HG03175 (cell line): Measurements from ENCODE around the gene ZFAND6.
"Not testable (repeated sequence)": the region's sequence is repeated elsewhere in the genome, so short reads cannot be mapped to it uniquely, and the experiment has no call there.

ENCODE experiments used
- ATAC-seq: cut with Tn5 transposase; IDR thresholded peaks from one replicate; pipeline ENCODE4 v1.9.1; 2021; ENCODE audit warnings: mild to moderate bottlenecking, moderate library complexity; ENCODE audit not compliant: unreplicated experiment

ZFAND6 gene

DNA sequence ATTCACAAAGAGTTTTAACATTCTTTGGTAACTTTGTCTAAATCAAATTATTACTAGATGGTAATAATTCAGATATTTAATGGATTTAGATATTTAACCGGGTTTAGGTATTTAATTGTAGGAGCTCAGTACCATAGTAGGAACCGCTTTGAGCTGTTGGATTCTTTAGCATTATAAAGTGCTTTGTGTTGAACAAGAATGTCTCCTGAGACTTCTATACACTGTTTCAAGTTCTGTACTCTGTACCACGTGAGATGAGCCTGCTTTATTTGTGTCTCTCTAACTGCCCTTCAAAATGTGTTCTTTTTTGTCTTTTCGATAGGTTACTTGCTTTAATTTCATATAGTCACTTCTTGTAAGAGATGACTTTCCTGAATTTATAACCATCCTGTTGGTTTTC lies 36.0 kb downstream of the ZFAND6 start:
- no peak for ATAC-seq

DNA sequence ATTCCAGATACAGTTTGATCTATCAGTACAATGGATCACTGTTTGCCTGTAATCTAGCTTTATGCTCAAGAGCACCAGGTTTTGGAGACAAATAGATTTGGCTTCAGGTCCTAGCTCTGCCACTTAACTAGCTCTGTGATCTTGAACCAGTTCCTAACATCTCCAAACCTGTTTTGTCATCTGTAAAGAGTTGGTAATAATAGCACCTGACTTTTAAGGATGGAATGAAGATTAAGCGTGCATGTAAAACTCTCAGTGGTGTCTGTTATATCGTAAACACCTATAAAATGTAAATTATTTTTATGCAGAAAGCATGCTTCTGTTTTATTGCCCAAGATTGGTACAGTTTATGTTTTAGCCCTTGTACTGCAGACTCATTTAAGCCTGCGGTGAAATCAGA lies 36.5 kb downstream of the ZFAND6 start:
- no peak for ATAC-seq

DNA sequence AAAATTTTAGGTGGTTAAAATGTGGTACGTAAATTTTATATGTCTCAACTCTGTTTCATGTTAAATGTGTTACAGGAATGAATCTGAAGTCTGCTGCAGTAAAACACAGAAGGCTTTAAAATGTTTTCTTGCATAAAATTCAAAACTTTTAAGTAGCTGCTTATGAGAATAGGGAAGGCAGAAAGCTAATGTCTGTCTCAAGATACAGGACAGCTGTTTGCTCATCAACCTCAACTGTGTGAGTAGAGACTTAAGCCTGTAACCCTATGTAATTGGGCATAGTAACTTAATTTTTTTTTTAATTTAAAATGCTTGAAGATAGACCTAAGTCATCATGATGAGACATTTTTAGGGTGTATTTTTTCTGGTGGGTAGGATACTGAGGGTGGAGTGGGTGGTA lies 38.9 kb downstream of the ZFAND6 start:
- ATAC-seq, result no peak

DNA sequence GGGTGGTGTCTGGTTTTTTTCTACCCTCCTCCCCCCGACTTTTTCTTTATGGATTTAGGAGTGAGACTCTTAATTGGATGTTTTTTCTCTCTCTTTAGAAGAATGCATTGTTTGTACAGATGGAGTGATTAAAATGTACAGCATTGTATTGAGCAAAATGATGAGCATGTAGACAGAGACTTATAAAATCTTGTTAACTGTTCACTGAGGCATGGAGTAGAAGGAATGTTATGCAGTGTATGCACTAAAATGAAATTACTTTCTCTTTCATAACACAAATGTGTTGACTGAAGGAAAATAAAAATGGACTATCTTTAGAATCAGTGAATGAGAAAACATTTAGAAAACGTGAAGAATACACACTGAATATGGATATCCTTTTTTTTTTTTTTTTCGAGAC lies 39.8 kb downstream of the ZFAND6 start:
- peak; percentile 46 for ATAC-seq

DNA sequence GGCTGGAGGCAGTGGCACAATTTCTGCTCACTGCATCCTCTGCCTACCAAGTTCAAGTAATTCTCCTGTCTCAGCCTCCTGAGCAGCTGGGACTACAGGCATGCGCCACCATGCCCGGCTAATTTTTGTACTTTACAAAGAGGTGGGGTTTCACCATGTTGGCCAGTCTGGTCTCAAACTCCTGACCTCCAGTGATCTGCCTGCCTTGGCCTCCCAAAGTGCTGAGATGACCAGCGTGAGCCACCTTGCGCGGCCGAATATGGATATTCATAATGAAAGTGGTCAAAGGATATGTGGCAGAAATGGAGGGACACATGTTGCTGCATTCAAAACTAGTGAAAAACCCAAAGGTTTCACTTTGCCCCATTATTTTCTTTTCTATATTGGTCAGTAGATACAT lies 40.2 kb downstream of the ZFAND6 start:
- peak; percentile 89 for ATAC-seq

DNA sequence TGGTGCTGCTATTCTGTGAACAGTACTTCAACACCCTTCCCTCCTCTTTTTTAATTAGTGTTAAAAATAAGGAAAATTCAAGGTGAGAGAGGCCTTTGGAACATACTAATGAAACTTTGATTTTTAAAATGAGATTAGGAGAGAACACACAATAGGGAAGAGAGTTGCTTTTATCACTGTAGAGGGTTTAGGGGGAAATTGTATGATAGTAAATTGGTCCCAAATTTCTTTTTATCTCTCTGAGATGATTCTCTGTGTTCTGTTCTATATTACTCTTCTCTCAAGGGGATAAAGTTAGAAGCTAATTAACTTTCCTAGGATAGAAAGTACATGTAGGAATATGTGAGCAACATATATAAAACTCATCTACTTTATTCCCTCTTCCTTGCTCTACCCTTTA lies 40.8 kb downstream of the ZFAND6 start:
- ATAC-seq, result no peak

DNA sequence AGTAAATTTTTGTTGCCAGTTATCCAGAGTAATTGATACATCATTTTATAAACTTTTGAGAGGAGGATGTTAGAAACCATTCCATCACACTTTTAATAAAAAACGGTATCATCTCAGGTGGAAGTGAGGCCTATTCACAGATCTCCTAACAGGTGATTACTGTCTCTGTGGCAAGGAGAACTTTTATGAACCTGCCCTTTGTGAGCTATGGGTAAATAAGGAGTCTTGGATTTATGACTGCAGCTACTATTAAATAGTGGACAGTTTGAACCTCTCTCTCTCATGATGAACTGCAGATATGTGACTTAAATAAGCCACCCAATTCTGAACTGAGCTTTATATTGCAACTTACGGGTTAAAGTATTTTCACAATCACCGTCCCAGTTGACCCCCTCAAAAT lies 45.7 kb downstream of the ZFAND6 start:
- ATAC-seq, result no peak

DNA sequence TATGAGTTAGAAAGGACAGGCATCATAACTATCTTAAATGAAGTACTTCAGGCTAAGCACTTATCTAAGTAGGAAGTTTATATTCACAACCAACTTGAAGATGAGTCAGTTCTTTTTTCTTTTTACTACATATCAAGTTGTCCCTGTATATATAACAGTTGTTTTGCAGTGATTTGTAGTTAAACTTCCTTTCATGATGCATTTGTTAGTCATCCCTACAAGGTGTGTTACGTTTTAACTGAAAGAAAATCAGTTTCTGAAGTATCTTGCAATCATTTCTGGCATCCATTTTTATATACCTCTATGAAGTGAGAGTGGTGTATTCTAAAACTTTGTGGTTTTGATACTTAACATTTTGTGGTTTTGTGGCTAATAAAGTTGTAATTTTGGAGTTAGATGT lies 46.1 kb downstream of the ZFAND6 start:
- no peak for ATAC-seq

DNA sequence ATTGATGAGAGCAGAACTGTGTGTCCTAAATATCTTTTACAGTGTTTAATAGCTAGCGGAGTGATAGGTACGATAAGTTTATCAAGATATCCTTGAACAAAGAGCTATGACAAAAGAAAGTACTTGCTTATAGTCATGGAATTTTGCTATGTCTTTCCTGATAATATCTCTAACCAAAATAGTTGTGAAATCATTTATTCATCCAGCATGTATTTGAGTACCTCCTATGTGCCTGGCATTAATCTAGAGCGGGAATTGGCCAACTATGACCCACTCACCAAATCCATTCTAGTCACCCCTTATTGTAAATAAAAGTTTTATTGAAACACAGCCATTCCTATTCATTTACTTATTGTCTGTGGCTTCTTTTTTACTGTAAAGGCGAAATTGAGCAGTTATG lies 46.6 kb downstream of the ZFAND6 start:
- ATAC-seq, result no peak

DNA sequence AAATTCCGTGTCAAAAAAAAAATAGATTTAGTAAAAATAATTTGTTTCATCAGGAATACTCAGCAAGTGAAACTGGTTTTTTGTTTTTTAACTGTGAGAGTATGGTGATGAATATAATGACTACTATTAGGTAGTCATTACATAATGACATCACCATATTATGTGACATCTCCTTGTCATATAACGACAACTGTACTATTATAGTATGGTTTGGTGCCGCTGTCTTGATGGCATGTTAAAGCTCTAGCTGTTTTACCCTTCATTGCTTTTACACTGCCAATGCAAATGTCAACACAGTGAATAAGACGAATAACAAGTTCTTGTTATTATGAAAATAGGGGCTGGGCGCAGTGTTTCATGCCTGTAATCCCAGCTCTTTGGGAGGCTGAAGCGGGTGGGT lies 47.7 kb downstream of the ZFAND6 start:
- no peak for ATAC-seq

DNA sequence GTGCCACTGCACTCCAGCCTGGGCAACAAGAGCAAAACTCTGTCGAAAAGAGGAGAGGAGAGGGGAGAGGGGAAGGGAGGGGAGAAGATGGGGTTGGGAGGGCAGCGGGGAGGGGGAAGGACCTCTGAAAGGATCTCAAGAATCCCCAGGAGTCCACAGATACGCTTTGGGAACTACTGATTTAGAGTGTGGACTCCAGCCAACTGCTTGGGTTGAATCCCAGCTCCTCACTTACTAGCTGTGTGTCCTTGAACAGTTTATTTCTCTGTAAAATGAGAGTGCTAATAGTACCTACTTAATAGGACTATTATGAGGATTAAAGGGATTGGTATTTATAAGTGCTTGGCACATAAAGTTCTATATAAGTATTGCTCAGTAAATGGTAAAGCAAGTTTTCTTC lies 48.3 kb downstream of the ZFAND6 start:
- no peak for ATAC-seq

DNA sequence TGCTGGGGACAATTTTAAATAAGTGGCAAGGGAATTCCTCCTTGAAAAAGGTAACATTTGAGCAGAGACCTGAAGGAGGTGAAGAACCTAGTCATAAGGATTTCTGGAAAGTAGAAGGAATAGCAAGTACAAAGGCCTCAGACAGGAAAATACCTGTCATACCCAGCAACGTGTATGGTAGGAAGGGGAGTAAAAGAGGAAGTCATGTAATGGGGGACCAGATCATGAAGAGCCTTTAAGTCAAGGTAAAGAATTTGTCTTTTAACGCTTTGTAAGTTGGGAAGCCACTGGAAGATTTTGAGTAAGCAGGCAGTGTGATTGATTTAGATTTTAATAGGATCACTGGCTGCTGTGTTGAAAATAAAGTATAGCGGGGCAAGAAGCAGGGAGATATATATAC lies 49.9 kb downstream of the ZFAND6 start:
- no peak for ATAC-seq

DNA sequence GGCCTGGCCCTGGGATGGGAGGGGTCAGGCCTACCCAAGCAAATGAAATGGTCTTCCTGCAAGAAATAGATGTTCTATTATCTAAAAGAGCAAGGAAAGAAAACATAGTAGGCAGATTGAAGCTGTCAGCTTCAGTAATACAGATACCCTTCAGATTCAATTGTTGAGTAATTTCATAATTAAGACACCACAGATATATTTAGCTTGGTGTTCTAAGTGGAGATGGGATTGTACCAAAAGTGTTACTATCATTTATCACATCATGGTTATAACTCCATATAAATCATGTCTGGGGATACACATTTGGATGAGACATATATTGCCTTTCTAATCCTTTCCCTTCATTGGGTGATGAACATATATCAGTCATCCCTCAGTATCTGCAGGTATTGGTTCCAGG lies 51.4 kb downstream of the ZFAND6 start:
- no peak for ATAC-seq

DNA sequence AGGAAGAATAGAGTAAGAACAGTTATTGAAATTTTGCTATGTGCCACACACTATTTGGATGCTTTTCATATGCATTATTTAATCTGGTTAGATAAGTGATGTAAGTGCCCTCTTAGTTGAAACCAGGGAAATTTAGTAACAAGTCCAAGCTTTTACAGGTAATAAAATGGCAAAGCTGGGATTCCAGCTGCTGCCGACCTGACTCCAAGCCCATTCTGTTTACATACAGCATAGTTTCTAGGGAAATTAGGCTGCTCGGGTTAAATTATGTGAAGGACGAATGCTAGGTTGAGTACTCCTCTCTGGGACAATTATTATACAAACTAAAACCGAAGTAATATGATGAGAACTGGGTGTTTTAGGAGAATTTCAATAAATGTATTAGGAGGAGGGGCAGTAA lies 54.6 kb downstream of the ZFAND6 start:
- no peak for ATAC-seq

DNA sequence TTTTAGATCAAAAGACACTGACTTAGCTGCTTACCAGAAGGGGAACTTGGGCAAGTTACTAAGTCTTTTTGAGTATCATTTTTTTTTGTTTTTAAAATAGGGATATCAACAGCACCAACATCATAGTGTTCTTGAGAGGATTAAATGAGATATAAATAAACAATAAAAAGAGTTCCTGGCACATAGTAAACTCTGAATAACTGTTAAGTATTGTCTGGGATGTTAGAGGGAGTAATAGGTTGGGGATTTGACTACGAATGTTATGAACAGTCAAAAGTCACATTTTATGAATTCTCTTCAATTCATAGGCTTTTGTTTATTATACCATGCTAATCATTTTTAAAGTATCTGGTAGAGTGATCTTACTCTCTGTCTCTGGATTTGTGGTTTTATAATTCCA lies 55.5 kb downstream of the ZFAND6 start:
- ATAC-seq, result no peak

DNA sequence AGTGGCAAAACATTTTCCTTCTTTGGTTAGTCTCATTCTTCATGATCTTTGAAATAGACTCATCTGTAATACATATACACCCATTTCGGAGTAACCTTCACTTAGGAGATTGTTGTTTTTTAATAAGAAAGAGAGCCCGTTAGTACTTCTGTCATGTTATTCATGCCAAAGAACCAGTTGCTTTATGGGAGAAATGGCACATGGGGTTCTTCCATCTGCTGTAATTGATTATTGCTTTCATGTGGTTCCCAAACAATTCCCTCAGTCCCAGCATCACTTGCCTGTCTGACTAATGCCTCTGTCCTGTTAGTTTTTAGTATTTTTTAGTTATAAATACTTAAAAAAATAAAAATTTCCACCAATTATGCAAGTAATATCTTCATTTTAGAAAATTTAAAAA lies 59.5 kb downstream of the ZFAND6 start:
- no peak for ATAC-seq

DNA sequence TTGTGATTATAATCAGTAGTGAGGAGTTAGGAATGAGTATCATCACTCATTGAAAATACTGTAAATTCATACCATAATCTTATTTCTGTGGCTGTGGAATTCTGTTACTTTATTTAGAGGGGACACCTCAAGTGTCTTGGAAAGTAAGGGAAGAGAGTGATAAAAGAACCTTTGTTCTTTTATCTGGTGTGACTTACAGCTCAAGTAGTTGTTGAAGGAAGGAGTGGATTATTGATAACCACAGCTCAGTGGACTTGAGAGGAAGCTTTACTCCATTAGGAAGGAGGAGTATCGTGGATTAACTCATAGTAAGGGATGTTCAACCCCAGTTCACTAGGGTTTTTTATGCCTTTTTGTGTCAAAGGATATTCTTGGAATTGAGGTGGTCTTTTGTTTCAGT lies 61.2 kb downstream of the ZFAND6 start:
- no peak for ATAC-seq

DNA sequence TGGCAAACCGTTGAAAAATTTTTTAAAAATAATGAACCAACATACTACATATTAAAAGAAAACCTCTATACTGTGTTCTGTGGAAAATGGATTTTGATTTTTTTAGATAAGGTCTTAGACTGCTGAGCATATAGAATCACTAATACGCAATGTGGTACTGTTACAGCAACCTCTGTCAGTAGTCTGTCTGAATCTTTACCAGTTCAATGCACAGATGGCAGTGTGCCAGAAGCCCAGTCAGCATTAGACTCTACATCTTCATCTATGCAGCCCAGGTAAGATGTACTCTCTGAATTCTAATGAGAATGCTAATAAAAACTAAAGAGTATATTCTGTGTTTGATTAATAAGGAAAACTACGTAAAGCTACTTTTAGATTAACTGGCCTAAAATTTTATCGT lies 62.1 kb downstream of the ZFAND6 start:
- ATAC-seq, result no peak

DNA sequence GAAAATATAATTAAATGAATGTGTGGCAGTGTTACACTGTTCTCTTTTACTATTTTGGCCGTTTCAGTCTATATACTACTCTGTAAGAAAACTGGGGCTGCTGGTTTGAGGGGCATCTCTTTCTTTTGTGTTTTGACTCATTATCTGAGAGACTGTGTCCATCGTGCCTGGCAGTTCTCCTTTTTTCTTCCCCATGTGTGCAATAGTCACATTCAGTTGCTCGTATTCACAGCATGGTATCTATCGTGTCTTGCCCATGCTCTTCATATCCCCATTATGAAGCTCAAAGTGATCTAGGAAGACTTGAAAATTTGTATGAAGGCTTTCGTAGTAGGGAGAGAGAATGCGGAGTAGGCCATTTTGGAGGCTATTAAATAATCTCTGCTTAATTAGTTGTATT lies 63.6 kb downstream of the ZFAND6 start:
- no peak for ATAC-seq

DNA sequence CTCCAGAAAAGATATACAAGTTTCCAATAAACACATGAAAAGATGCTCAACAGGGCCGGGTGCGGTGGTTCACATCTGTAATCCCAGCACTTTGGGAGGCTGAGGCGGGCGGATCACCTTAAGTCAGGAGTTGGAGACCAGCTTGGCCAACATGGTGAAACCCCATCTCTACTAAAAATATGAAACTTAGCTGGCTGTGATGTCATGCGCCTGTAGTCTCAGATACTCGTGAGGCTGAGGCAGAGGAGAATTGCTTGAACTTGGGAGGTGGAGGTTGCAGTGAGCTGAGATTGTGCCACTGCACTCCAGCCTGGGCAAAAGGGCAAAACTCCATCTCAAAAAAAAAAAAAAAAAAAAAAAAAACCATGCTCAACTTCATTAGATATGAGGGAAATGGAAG lies 67.8 kb downstream of the ZFAND6 start:
- not testable (repeated sequence) for ATAC-seq

DNA sequence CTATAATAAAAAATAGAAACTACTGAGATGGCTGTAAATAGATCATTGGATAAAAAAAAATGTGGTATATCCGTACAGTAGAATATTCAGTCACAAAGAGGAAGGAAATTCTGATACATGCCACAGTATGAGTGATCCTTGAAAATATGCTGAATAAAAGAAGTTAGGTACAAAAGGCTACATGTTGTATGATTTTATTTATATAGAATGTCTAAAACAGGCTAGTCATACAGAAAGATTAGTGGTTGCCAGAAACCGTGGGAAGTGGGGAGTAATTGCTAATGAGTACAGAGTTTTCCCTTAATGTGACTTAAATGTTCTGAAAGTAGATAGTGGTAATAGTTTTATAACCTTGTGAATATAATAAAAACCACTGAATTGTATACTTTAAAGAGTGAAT lies 68.4 kb downstream of the ZFAND6 start:
- ATAC-seq, result no peak

DNA sequence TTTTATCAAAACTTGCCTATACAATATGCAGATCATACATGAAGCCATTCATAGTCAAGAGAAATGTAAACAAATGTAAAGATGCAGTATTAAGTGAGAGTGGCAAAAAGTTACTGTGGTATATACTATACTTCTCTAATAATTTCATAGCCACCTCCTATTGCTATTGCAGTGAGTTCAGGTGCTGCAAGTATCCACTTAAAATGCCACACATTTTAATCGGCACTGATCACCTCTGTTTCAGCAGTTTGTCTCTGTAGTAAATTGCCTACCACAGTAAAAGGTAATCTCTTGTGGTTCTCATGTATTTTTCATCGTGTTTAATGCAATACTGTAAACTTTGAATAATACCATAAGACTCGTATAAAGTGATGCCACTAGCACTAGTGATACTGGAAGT lies 72.9 kb downstream of the ZFAND6 start:
- no peak for ATAC-seq

DNA sequence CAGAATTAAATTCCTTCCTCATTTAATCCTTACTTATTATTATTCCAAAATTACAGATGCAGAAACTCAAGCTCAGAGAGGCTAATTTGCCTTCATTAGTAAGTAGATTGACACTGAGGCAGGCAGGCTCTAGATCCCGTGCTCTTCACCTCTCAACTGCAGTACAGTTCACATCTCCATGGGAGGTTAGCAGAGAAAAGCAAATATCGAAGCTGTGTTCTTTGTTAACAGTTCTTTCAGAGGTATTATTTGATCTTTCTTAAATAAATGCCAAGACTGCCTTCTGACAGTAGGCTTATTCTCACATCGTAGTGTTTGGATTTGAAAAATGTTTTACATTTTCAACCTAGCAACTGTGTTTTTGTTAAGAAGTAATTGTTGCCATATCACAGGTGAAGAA lies 77.4 kb downstream of the ZFAND6 start:
- no peak for ATAC-seq

DNA sequence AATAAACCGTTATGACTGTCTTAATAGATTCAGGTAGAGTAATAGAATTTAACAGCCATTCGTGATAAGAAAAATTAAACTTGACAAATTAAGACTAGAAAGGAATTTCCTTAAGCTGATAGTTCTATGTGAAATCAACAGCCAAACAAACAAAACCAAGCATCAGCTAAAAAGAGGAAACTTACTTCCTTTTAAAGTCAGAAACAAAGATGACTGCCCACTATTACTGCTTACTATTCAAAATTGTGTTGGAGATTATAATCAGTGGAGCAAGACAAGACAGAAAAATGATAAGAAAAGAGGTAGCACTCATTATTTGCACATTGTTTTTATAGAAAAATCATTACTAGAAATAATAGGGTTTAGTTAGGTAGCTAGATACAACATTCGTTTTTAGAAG lies 79.5 kb downstream of the ZFAND6 start:
- ATAC-seq, result no peak
